Astrocyte of the spinal cord (primary cell): ENCODE measurements around the gene TBC1D22A.
"Not testable (repeated sequence)": the region's sequence is repeated elsewhere in the genome, so short reads cannot be mapped to it uniquely, and the experiment has no call there.

ENCODE experiments used
- DNase-seq: peaks from one replicate; pipeline ENCODE4 v3.0.0; 2011; ENCODE audit warnings: low read depth, low spot score
- H3K4me3 ChIP-seq: 2 replicates; pipeline ENCODE4 v1.5.1; 2011; ENCODE audit warnings: low read depth, mild to moderate bottlenecking, low read length, moderate library complexity
- CTCF ChIP-seq: IDR thresholded peaks from 2 replicates; pipeline ENCODE4 v1.5.1; 2012; ENCODE audit warnings: low read depth, mild to moderate bottlenecking, low read length, inconsistent platforms
- in situ Hi-C: cut with HindIII; loops from 2 replicates; pipeline ENCODE4 v1.10.0; 2017; ENCODE audit warnings: low sequenced_read_pairs

TBC1D22A gene

GRCh38 chr22:47165338-47166032 is 403.0 kb downstream of the TBC1D22A start:
- in situ Hi-C loops, result no loop called here
- no peak for DNase-seq
- TF ChIP-seq CTCF, result no peak
- no peak overlapping the region for H3K4me3 ChIP-seq

- in situ Hi-C loops, result no loop called here
- TF ChIP-seq CTCF, result no peak
- no peak for DNase-seq
- no peak overlapping the region for H3K4me3 ChIP-seq
Observed at GRCh38 chr22:47166033-47166404, 403.6 kb downstream of the TBC1D22A start.

- H3K4me3 ChIP-seq, result no peak overlapping the region
- DNase-seq, result no peak
- in situ Hi-C loops, result no loop called here
- TF ChIP-seq CTCF, result no peak
Observed at GRCh38 chr22:47166446-47167016, 404.1 kb downstream of the TBC1D22A start.

GRCh38 chr22:47167056-47167455 is 404.6 kb downstream of the TBC1D22A start:
- DNase-seq, result no peak
- H3K4me3 ChIP-seq, result no peak overlapping the region
- in situ Hi-C loops, result no loop called here
- TF ChIP-seq CTCF, result no peak

- H3K4me3 ChIP-seq, DNase-seq, in situ Hi-C loops: not testable (repeated sequence)
Observed at GRCh38 chr22:47167921-47168320, 405.5 kb downstream of the TBC1D22A start.

- H3K4me3 ChIP-seq, result no peak overlapping the region
- no peak for DNase-seq
- TF ChIP-seq CTCF, result no peak
- in situ Hi-C loops, result no loop called here
Observed at GRCh38 chr22:47168441-47168840, 406.0 kb downstream of the TBC1D22A start.

GRCh38 chr22:47168900-47169800 is 406.7 kb downstream of the TBC1D22A start:
- TF ChIP-seq CTCF, result peak; percentile 45
- no peak overlapping the region for H3K4me3 ChIP-seq
- DNase-seq, result no peak
- in situ Hi-C loops, result no loop called here
